ENCODE measurements around the gene CDH18. TPM values are rescaled to one million over a fixed set of nuclear protein-coding genes. Genes with fewer than 3 reads are reported as not detected.

Gene CDH18
- total RNA-seq = 0.37 and 0.39 TPM in 2 replicates

GRCh38 chr5:19987612-19988361 is at the start of gene CDH18:
CDH18 (minus strand) TSS chr5:19988200; CDS start chr5:19838986, 149,214 bp downstream.

